Left lobe of liver (tissue), 2 donors: ENCODE data around the gene FOCAD. TPM values are rescaled to one million over a fixed set of nuclear protein-coding genes. Genes with fewer than 3 reads are reported as not detected.
A peak's percentile ranks its signal among the peaks of the same experiment; 100 is the strongest.

ENCODE experiments used
- ATAC-seq: fragments of 200-7000 bp; cut with Tn5 transposase; one replicate; pipeline ENCODE4 v1.9.1; 2020; ENCODE audit warnings: mild to moderate bottlenecking, moderate library complexity
- DNase-seq: peaks from one replicate; pipeline ENCODE4 v3.0.0-alpha.2; 2020; ENCODE audit warnings: low spot score
- total RNA-seq: library from RNA; stranded (reverse); gene quantifications from one replicate; pipeline ENCODE4 v1.2.1, GENCODE V29; 2021
- donor health status: DM: no; HTN: no; CAD: no; lungs with moderate emphysema.
- donor health status: DM: no; HTN: yes; CAD: no.

Gene FOCAD
- total RNA-seq, 1 donor from 2014 or later: 7.5 TPM

GRCh38 chr9:20865347-20865746 lies 181.3 kb downstream of the FOCAD start:
- ATAC-seq: no peak

GRCh38 chr9:20870115-20870514 lies 186.1 kb downstream of the FOCAD start:
- DNase-seq: no peak
- no peak for ATAC-seq

More at GRCh38 chr9:20865347-20865746, 181.3 kb downstream of the FOCAD start:
- no peak for DNase-seq

GRCh38 chr9:20872340-20872977 lies 188.4 kb downstream of the FOCAD start:
- no peak for DNase-seq
- ATAC-seq: no peak

GRCh38 chr9:20873240-20873865 lies 189.3 kb downstream of the FOCAD start:
- ATAC-seq (no peak), DNase-seq (no peak)

- DNase-seq (no peak), ATAC-seq (no peak)
These were observed 196.2 kb downstream of the FOCAD start for GRCh38 chr9:20880271-20880670.

- ATAC-seq (no peak), DNase-seq (no peak)
These were observed 196.6 kb downstream of the FOCAD start for GRCh38 chr9:20880675-20881074.

GRCh38 chr9:20884985-20885593 lies 201.0 kb downstream of the FOCAD start:
- peak; percentile 70 for ATAC-seq
- peak; percentile 45 for DNase-seq

- DNase-seq (no peak), ATAC-seq (no peak)
These were observed 215.0 kb downstream of the FOCAD start for GRCh38 chr9:20898885-20899554.

GRCh38 chr9:20903212-20903611 lies 219.2 kb downstream of the FOCAD start:
- ATAC-seq (no peak), DNase-seq (no peak)

GRCh38 chr9:20904995-20905394 lies 220.9 kb downstream of the FOCAD start:
- no peak for DNase-seq
- no peak for ATAC-seq

GRCh38 chr9:20906326-20906725 lies 222.3 kb downstream of the FOCAD start:
- DNase-seq (no peak), ATAC-seq (no peak)

- ATAC-seq (no peak), DNase-seq (no peak)
These were observed 224.4 kb downstream of the FOCAD start for GRCh38 chr9:20908461-20908860.

GRCh38 chr9:20914556-20914955 lies 230.5 kb downstream of the FOCAD start:
- ATAC-seq (no peak), DNase-seq (no peak)

- DNase-seq (no peak), ATAC-seq (no peak)
These were observed 237.3 kb downstream of the FOCAD start for GRCh38 chr9:20921362-20921761.

- ATAC-seq (no peak), DNase-seq (no peak)
These were observed 241.4 kb downstream of the FOCAD start for GRCh38 chr9:20925256-20926045.

- ATAC-seq (no peak), DNase-seq (no peak)
These were observed 245.2 kb downstream of the FOCAD start for GRCh38 chr9:20929276-20929675.

- DNase-seq: no peak
- no peak for ATAC-seq
These were observed 246.8 kb downstream of the FOCAD start for GRCh38 chr9:20930836-20931235.

- ATAC-seq (no peak), DNase-seq (no peak)
These were observed 256.6 kb downstream of the FOCAD start for GRCh38 chr9:20940447-20941173.

GRCh38 chr9:20941174-20941690 lies 257.2 kb downstream of the FOCAD start:
- ATAC-seq: peak; percentile 100
- peak; percentile 55 for DNase-seq

- DNase-seq: no peak
- ATAC-seq: no peak
These were observed 260.4 kb downstream of the FOCAD start for GRCh38 chr9:20944507-20944906.
